Endothelial cell of umbilical vein (primary cell): ENCODE results near the gene WDR82. TPM values are rescaled to one million over a fixed set of nuclear protein-coding genes. Genes with fewer than 3 reads are reported as not detected.

Source experiments
- BruUV-seq: library from RNA; stranded (reverse); fragments of 400-500 nt; replicated peaks from 2 replicates; lab custom pipeline; 2021; lab: Mats Ljungman, UMichigan
- CTCF ChIA-PET: fragments of 300-600, 350-600 bp; sonication (Branson Sonifier 250); formaldehyde crosslinking; loops from one replicate; lab custom pipeline; 2021; ENCODE audit warnings: antibody characterized with exemption, inconsistent platforms; lab: Charles Lee
- POLR2A ChIA-PET: fragments of 300-600, 350-600 bp; sonication (Branson Sonifier 250); formaldehyde crosslinking; loops from one replicate; lab custom pipeline; 2021; ENCODE audit warnings: antibody characterized with exemption, inconsistent platforms; lab: Charles Lee
- DNase-seq: peaks from one replicate; pipeline ENCODE4 v3.0.0-alpha.2; 2011; ENCODE audit warnings: low read depth, low spot score
- FAIRE-seq: peaks from 2 replicates; lab custom pipeline; 2011; peaks lifted over from hg19 to GRCh38; lab: Jason Lieb, UNC
- H2AFZ ChIP-seq: 2 replicates; pipeline ENCODE4 v1.6.0; 2012; ENCODE audit warnings: low read depth, low read length, control low read depth, inconsistent platforms
- H3K27ac ChIP-seq: 2 replicates; pipeline ENCODE4 v1.5.1; 2011; ENCODE audit warnings: low read depth, mild to moderate bottlenecking, control low read depth, low read length, moderate library complexity; ENCODE audit not compliant: insufficient read depth
- H3K27me3 ChIP-seq, 2 experiments: 2 replicates each; pipeline versions ENCODE4 v1.6.0 to v1.6.1; 2011; ENCODE audit warnings: low read length in 2 of 2, mixed read lengths in 1 of 2; ENCODE audit not compliant: control insufficient read depth in 2 of 2, insufficient read depth in 2 of 2
- H3K36me3 ChIP-seq, 2 experiments: 2 replicates in 1 of 2; 3 replicates in 1 of 2; pipeline ENCODE4 v1.5.1; 2011; ENCODE audit warnings: low read length in 2 of 2, mild to moderate bottlenecking in 1 of 2, moderate library complexity in 1 of 2; ENCODE audit not compliant: control insufficient read depth in 2 of 2, insufficient read depth in 2 of 2; ENCODE audit errors: extremely low read depth in 1 of 2
- H3K4me1 ChIP-seq: 3 replicates; pipeline ENCODE4 v1.5.1; 2011; ENCODE audit warnings: mild to moderate bottlenecking, low read length; ENCODE audit not compliant: control insufficient read depth, insufficient read depth; ENCODE audit errors: extremely low read depth
- H3K4me2 ChIP-seq: 2 replicates; pipeline ENCODE4 v1.6.1; 2011; ENCODE audit warnings: low read length, control low read depth, mixed read lengths; ENCODE audit not compliant: insufficient read depth
- H3K4me3 ChIP-seq, 3 experiments: fragments of 200-600 bp in 1 of 3; sonication (generic), shearing (Covaris generic) in 1 of 3; replicated peaks in 1 of 3; 2 replicates each; pipeline ENCODE4 v1.5.1; 2011 to 2016; ENCODE audit warnings: control low read depth in 3 of 3, low read length in 3 of 3, mild to moderate bottlenecking in 2 of 3, inconsistent platforms in 1 of 3, low read depth in 1 of 3, moderate library complexity in 1 of 3; ENCODE audit not compliant: insufficient read depth in 1 of 3
- H3K79me2 ChIP-seq: 2 replicates; pipeline ENCODE4 v1.6.0; 2012; ENCODE audit warnings: low read length, inconsistent platforms; ENCODE audit not compliant: control insufficient read depth, insufficient read depth
- H3K9ac ChIP-seq: replicated peaks from 2 replicates; pipeline ENCODE3; 2011; ENCODE audit warnings: low read length, control low read depth; ENCODE audit not compliant: insufficient read depth; ENCODE audit errors: extremely low read depth
- H3K9me1 ChIP-seq: replicated peaks from 3 replicates; pipeline ENCODE4 v1.6.0; 2011; ENCODE audit warnings: mild to moderate bottlenecking, low read length; ENCODE audit not compliant: control insufficient read depth, insufficient read depth; ENCODE audit errors: extremely low read depth
- H3K9me3 ChIP-seq: replicated peaks from 2 replicates; pipeline ENCODE4 v1.5.1; 2012; ENCODE audit warnings: low read length, inconsistent platforms; ENCODE audit not compliant: control insufficient read depth, insufficient read depth
- H4K20me1 ChIP-seq: replicated peaks from 2 replicates; pipeline ENCODE3; 2011; ENCODE audit warnings: mild to moderate bottlenecking, low read length; ENCODE audit not compliant: control insufficient read depth, insufficient read depth; ENCODE audit errors: extremely low read depth
- EZH2 ChIP-seq: IDR thresholded peaks from 2 replicates; pipeline ENCODE4 v1.6.1; 2012; ENCODE audit warnings: borderline replicate concordance, low read depth, mild to moderate bottlenecking, moderate library complexity, low read length, inconsistent platforms; ENCODE audit not compliant: severe bottlenecking
- FOS ChIP-seq: IDR thresholded peaks from 2 replicates; pipeline ENCODE4 v1.6.1; 2011; ENCODE audit warnings: mild to moderate bottlenecking, low read length, moderate library complexity, borderline replicate concordance; ENCODE audit not compliant: insufficient read depth
- GATA2 ChIP-seq: IDR thresholded peaks from 2 replicates; pipeline ENCODE4 v1.7.0; 2011; ENCODE audit warnings: low read depth, mild to moderate bottlenecking, moderate library complexity, mixed read lengths, low read length; ENCODE audit not compliant: insufficient read length, insufficient read depth
- JUN ChIP-seq: IDR thresholded peaks from 2 replicates; pipeline ENCODE4 v1.6.1; 2011; ENCODE audit warnings: borderline replicate concordance, low read depth; ENCODE audit not compliant: insufficient read length, insufficient read depth
- MYC ChIP-seq: IDR thresholded peaks from one replicate; pipeline ENCODE4 v1.6.1; 2011; ENCODE audit warnings: mild to moderate bottlenecking, low read depth, low read length
- POLR2A ChIP-seq: IDR thresholded peaks from 2 replicates; pipeline ENCODE4 v1.6.1; 2012; ENCODE audit warnings: low read depth, mild to moderate bottlenecking, control low read depth, low read length
- POLR2AphosphoS5 ChIP-seq: IDR thresholded peaks from 2 replicates; pipeline ENCODE4 v1.6.1; 2012; ENCODE audit warnings: low read depth, mild to moderate bottlenecking, control low read depth, low read length, moderate library complexity; ENCODE audit not compliant: insufficient read depth
- dilution Hi-C: fragments of 300-500 bp; cut with MboI; formaldehyde crosslinking; loops from one replicate; pipeline ENCODE4 v1.15.0; 2019; ENCODE audit warnings: low sequenced_read_pairs; ENCODE audit not compliant: extremely low pct_ligation_motif_present
- intact Hi-C: fragments of 100-400 bp; cut with micrococcal nuclease; formaldehyde crosslinking; loops from one replicate; pipeline ENCODE4 v1.10.0; 2022
- polyA plus RNA-seq, 4 experiments: library from polyadenylated mRNA; depleted of rRNA in 3 of 4; stranded (reverse) in 3 of 4; unstranded in 1 of 4; fragments of >200 nt; gene quantifications; 2 replicates each; pipeline versions ENCODE4 v1.2.1 to v1.2.3, GENCODE V29; 2011 to 2012; ENCODE audit warnings: missing spikeins in 1 of 4
- total RNA-seq: library from RNA; stranded (reverse); gene quantifications from 2 replicates; pipeline ENCODE4 v1.2.3, GENCODE V29; 2021
- TF ChIP-seq, protein P1 (sequence below), 2 donors: IDR thresholded peaks; 1 replicate in 1 of 2; 2 replicates in 1 of 2; pipeline ENCODE4 v1.5.1; 2011; ENCODE audit warnings: low read length in 2 of 2, mild to moderate bottlenecking in 2 of 2, moderate library complexity in 2 of 2, control low read depth in 1 of 2, inconsistent platforms in 1 of 2, low read depth in 1 of 2; ENCODE audit not compliant: insufficient read depth in 1 of 2; ENCODE audit errors: extremely low read depth in 1 of 2
- TF ChIP-seq, protein P2 (sequence below): IDR thresholded peaks from 2 replicates; pipeline ENCODE4 v1.6.1; 2011; ENCODE audit not compliant: insufficient read depth, insufficient read length

WDR82 gene
- total and polyA plus RNA-seq, 2 donors (not counting 3 experiments of a cell fraction or from before 2014, with no cell fraction given): 39.9 to 71.3 TPM

DNA sequence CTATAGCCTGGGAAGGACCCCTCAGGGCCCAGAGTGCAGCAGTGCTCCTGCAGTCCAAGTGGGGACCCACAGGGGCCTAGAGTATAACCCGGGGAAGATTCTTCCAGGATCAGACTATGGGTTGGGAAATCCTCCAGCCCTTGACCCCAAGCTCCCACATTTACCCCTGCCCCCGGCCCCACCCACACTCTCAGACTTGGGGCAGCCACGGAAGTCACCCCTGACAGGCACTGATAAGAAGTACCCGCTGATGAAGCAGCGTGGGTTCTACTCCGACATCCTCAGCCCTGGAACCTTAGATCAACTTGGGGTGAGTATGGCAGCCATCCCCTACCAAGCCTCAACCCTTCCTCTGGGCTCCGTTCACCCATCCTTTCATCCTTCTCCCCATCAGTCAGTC lies 44.0 kb upstream of the WDR82 start:
- DNase-seq: no peak
- FAIRE-seq: no peak
- no peak overlapping the region for H3K4me2 ChIP-seq
- H3K27ac ChIP-seq: no peak overlapping the region
- no peaks in the 10 kb centered on the region for H3K9me1 ChIP-seq
- TF ChIP-seq EZH2 (no peak), POLR2AphosphoS5 (no peak), FOS (no peak), POLR2A (no peak), MYC (no peak), JUN (no peak), GATA2 (no peak)
- TF ChIP-seq, protein P1, sequence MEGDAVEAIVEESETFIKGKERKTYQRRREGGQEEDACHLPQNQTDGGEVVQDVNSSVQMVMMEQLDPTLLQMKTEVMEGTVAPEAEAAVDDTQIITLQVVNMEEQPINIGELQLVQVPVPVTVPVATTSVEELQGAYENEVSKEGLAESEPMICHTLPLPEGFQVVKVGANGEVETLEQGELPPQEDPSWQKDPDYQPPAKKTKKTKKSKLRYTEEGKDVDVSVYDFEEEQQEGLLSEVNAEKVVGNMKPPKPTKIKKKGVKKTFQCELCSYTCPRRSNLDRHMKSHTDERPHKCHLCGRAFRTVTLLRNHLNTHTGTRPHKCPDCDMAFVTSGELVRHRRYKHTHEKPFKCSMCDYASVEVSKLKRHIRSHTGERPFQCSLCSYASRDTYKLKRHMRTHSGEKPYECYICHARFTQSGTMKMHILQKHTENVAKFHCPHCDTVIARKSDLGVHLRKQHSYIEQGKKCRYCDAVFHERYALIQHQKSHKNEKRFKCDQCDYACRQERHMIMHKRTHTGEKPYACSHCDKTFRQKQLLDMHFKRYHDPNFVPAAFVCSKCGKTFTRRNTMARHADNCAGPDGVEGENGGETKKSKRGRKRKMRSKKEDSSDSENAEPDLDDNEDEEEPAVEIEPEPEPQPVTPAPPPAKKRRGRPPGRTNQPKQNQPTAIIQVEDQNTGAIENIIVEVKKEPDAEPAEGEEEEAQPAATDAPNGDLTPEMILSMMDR (IDR thresholded peaks at IDR 0.05; ENCODE audit: extremely low read depth in 1 of 2, insufficient read depth in 1 of 2, low read depth in 1 of 2, low read length in 2 of 2): no peak
- TF ChIP-seq, protein P2, sequence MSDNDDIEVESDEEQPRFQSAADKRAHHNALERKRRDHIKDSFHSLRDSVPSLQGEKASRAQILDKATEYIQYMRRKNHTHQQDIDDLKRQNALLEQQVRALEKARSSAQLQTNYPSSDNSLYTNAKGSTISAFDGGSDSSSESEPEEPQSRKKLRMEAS: no peak
- H3K4me1 ChIP-seq: peaks cover under 1% of the 10 kb centered on the region
- no peak overlapping the region for H2AFZ ChIP-seq
- BruUV-seq: no TSS peak
- dilution Hi-C loops (no loop called here), intact Hi-C loops (no loop called here)
- H3K4me3 ChIP-seq: no peak overlapping the region
- no peak overlapping the region for H3K9ac ChIP-seq
- H3K27me3 ChIP-seq: no peaks in the 10 kb centered on the region
- CTCF ChIA-PET: interaction anchor here (2.1 kb wide), 1 partner anchor 16 kb away, joined by 6 read pairs; no protein-coding TSS in a partner anchor
- no peaks in the 10 kb centered on the region for H3K36me3 ChIP-seq
- POLR2A ChIA-PET: no interaction called here
- no peaks in the 10 kb centered on the region for H3K9me3 ChIP-seq
- no peaks in the 10 kb centered on the region for H3K79me2 ChIP-seq
- no peaks in the 10 kb centered on the region for H4K20me1 ChIP-seq
